H9 (cell line): ENCODE measurements around the gene SNUPN. TPM values are rescaled to one million over a fixed set of nuclear protein-coding genes. Genes with fewer than 3 reads are reported as not detected.

ENCODE experiments used
- DNase-seq: peaks from one replicate; pipeline ENCODE4 v3.0.0-alpha.2; 2017
- H2AFZ ChIP-seq: one replicate; pipeline ENCODE4 v1.6.1; 2013; ENCODE audit warnings: mild to moderate bottlenecking, low read length, control low read depth, moderate library complexity
- H2AK5ac ChIP-seq: 2 replicates; pipeline ENCODE4 v1.6.1; 2013; ENCODE audit warnings: low read length, control low read depth, mixed read lengths; ENCODE audit not compliant: insufficient read length
- H2BK120ac ChIP-seq: one replicate; pipeline ENCODE4 v1.6.1; 2013; ENCODE audit warnings: low read depth, mild to moderate bottlenecking, low read length, control low read depth, inconsistent platforms; ENCODE audit not compliant: poor library complexity, severe bottlenecking
- H2BK12ac ChIP-seq: 2 replicates; pipeline ENCODE4 v1.6.1; 2013; ENCODE audit warnings: low read length, control low read depth, mixed read lengths, low read depth; ENCODE audit not compliant: insufficient read length
- H2BK15ac ChIP-seq: 2 replicates; pipeline ENCODE4 v1.6.1; 2013; ENCODE audit warnings: low read depth, low read length, control low read depth
- H2BK20ac ChIP-seq: one replicate; pipeline ENCODE4 v1.6.1; 2013; ENCODE audit warnings: low read depth, mild to moderate bottlenecking, low read length, control low read depth, inconsistent platforms; ENCODE audit not compliant: poor library complexity, severe bottlenecking
- H2BK5ac ChIP-seq: 2 replicates; pipeline ENCODE4 v1.6.1; 2013; ENCODE audit warnings: low read length, control low read depth, mixed read lengths; ENCODE audit not compliant: insufficient read length
- H3K14ac ChIP-seq: 2 replicates; pipeline ENCODE4 v1.6.1; 2013; ENCODE audit warnings: low read length, control low read depth; ENCODE audit not compliant: insufficient read depth
- H3K18ac ChIP-seq: 2 replicates; pipeline ENCODE4 v1.6.1; 2013; ENCODE audit warnings: low read depth, mild to moderate bottlenecking, mixed read lengths, low read length, control low read depth; ENCODE audit not compliant: insufficient read length
- H3K23ac ChIP-seq: 2 replicates; pipeline ENCODE4 v1.6.1; 2013; ENCODE audit warnings: low read length, control low read depth, mixed read lengths, low read depth; ENCODE audit not compliant: insufficient read length
- H3K23me2 ChIP-seq: 2 replicates; pipeline ENCODE4 v1.6.1; 2013; ENCODE audit warnings: low read depth, mild to moderate bottlenecking, mixed read lengths, low read length, control low read depth; ENCODE audit not compliant: insufficient read length, poor library complexity, severe bottlenecking
- H3K27ac ChIP-seq: 2 replicates; pipeline ENCODE4 v1.5.1; 2013; ENCODE audit warnings: low read length, control low read depth, mixed read lengths, low read depth; ENCODE audit not compliant: insufficient read length
- H3K27me3 ChIP-seq: 2 replicates; pipeline ENCODE4 v1.6.1; 2013; ENCODE audit warnings: low read length, control low read depth, inconsistent platforms; ENCODE audit not compliant: insufficient read depth
- H3K4ac ChIP-seq: 2 replicates; pipeline ENCODE4 v1.6.1; 2013; ENCODE audit warnings: low read depth, mild to moderate bottlenecking, control low read depth, inconsistent platforms, low read length, moderate library complexity
- H3K4me1 ChIP-seq: 2 replicates; pipeline ENCODE4 v1.6.1; 2013; ENCODE audit warnings: low read length, control low read depth, inconsistent platforms; ENCODE audit not compliant: insufficient read depth
- H3K4me2 ChIP-seq: 2 replicates; pipeline ENCODE4 v1.6.1; 2013; ENCODE audit warnings: low read length, control low read depth, mixed read lengths; ENCODE audit not compliant: insufficient read length, insufficient read depth
- H3K56ac ChIP-seq: 2 replicates; pipeline ENCODE4 v1.6.1; 2013; ENCODE audit warnings: low read depth, mild to moderate bottlenecking, mixed read lengths, low read length, control low read depth; ENCODE audit not compliant: insufficient read length
- H3K79me1 ChIP-seq: 2 replicates; pipeline ENCODE4 v1.6.1; 2013; ENCODE audit warnings: low read depth, mild to moderate bottlenecking, moderate library complexity, low read length, control low read depth, inconsistent platforms; ENCODE audit not compliant: insufficient read depth, poor library complexity, severe bottlenecking
- H3K79me2 ChIP-seq: 2 replicates; pipeline ENCODE4 v1.6.1; 2013; ENCODE audit warnings: low read length, control low read depth, inconsistent platforms; ENCODE audit not compliant: insufficient read depth
- H3K9ac ChIP-seq: 2 replicates; pipeline ENCODE4 v1.6.1; 2013; ENCODE audit warnings: low read length, control low read depth, mixed read lengths; ENCODE audit not compliant: insufficient read length; ENCODE audit errors: extremely low read depth
- H3K9me3 ChIP-seq: one replicate; pipeline ENCODE4 v1.6.1; 2013; ENCODE audit warnings: low read depth, low read length, inconsistent platforms; ENCODE audit not compliant: control insufficient read depth
- H3T11ph ChIP-seq: one replicate; pipeline ENCODE4 v1.6.1; 2013; ENCODE audit warnings: mild to moderate bottlenecking, low read length, control low read depth, inconsistent platforms
- H4K20me1 ChIP-seq: one replicate; pipeline ENCODE4 v1.6.1; 2013; ENCODE audit not compliant: control insufficient read depth, insufficient read length, insufficient read depth
- H4K5ac ChIP-seq: 2 replicates; pipeline ENCODE4 v1.6.1; 2013; ENCODE audit warnings: low read depth, mild to moderate bottlenecking, mixed read lengths, low read length, control low read depth; ENCODE audit not compliant: insufficient read length
- H4K8ac ChIP-seq: replicated peaks from 2 replicates; pipeline ENCODE4 v1.6.1; 2013; ENCODE audit warnings: low read length, control low read depth, mixed read lengths, low read depth; ENCODE audit not compliant: insufficient read length
- H4K91ac ChIP-seq: 2 replicates; pipeline ENCODE4 v1.6.1; 2013; ENCODE audit warnings: low read depth, mild to moderate bottlenecking, moderate library complexity, mixed read lengths, low read length, control low read depth; ENCODE audit not compliant: insufficient read length
- H3K27ac Mint-ChIP-seq, 3 experiments: 2 replicates in 2 of 3; 3 replicates in 1 of 3; pipeline ENCODE4 v1.8.0; 2020 to 2021; ENCODE audit warnings: mixed read lengths in 3 of 3, mild to moderate bottlenecking in 1 of 3, moderate library complexity in 1 of 3
- H3K27me3 Mint-ChIP-seq: 2 replicates; pipeline ENCODE4 v1.8.0; 2021; ENCODE audit warnings: low read depth, mild to moderate bottlenecking, moderate library complexity, mixed read lengths
- H3K36me3 Mint-ChIP-seq, 3 experiments: 2 replicates in 2 of 3; 3 replicates in 1 of 3; pipeline ENCODE4 v1.8.0; 2020 to 2021; ENCODE audit warnings: low read depth in 3 of 3, mixed read lengths in 3 of 3; ENCODE audit not compliant: insufficient read depth in 1 of 3
- H3K4me1 Mint-ChIP-seq, 2 experiments: 2 replicates each; pipeline ENCODE4 v1.8.0; 2020; ENCODE audit warnings: mixed read lengths in 2 of 2
- H3K4me3 Mint-ChIP-seq, 2 experiments: 2 replicates in 1 of 2; 3 replicates in 1 of 2; pipeline ENCODE4 v1.8.0; 2020 to 2021; ENCODE audit warnings: mild to moderate bottlenecking in 2 of 2, mixed read lengths in 2 of 2, moderate library complexity in 1 of 2
- H3K9me3 Mint-ChIP-seq, 2 experiments: 2 replicates in 1 of 2; 3 replicates in 1 of 2; pipeline ENCODE4 v1.8.0; 2020; ENCODE audit warnings: mild to moderate bottlenecking in 2 of 2, mixed read lengths in 2 of 2, moderate library complexity in 1 of 2
- CTCF ChIP-seq: fragments of 200-600 bp; sonication (generic); conservative IDR thresholded peaks from 3 replicates; pipeline ENCODE4 v1.8.0; 2021; ENCODE audit warnings: antibody characterized with exemption, mild to moderate bottlenecking
- WGBS: extraction: QIAGEN DNeasy Blood & Tissue Kit; methylation state at CpG from one replicate; pipeline ENCODE4 v1.1.7; 2013; ENCODE audit warnings: missing lambda C conversion rate, low lambda C conversion rate, mixed read lengths; ENCODE audit not compliant: insufficient read length; ENCODE audit errors: extremely low coverage; 5-methylcytosine and 5-hydroxymethylcytosine counted together
- total RNA-seq: library from RNA; stranded (reverse); gene quantifications from 2 replicates; pipeline ENCODE4 v1.2.1, GENCODE V29; 2021

The SNUPN gene
- total RNA-seq, 1 experiment from 2014 or later = 32.7 TPM

GRCh38 chr15:75584121-75584520 is 41.4 kb downstream of the SNUPN start:
- Histone ChIP-seq H3K79me1 (no peaks in the 10 kb centered on the region), H3K23ac (no peak overlapping the region), H3K9ac (no peak overlapping the region), H3K27ac (no peak overlapping the region), H3K4me1 (no peaks in the 10 kb centered on the region), H2BK20ac (no peak overlapping the region), H3K18ac (no peak overlapping the region), H2AFZ (no peak overlapping the region), H4K91ac (no peak overlapping the region), H4K5ac (no peak overlapping the region), H4K8ac (no peak overlapping the region), H3K14ac (no peak overlapping the region), H3K56ac (no peak overlapping the region), H2BK5ac (no peak overlapping the region), H3K27me3 (no peaks in the 10 kb centered on the region), H2BK120ac (no peak overlapping the region), H3K23me2 (peaks cover 6% of the 10 kb centered on the region), H3K79me2 (no peaks in the 10 kb centered on the region), H2AK5ac (no peak overlapping the region), H2BK15ac (no peak overlapping the region), H4K20me1 (no peaks in the 10 kb centered on the region), H3K9me3 (no peaks in the 10 kb centered on the region), H3T11ph (no peak overlapping the region), H3K4me2 (no peak overlapping the region), H2BK12ac (no peak overlapping the region), H3K4ac (no peak overlapping the region)
- no CpG with 5 or more reads among the region's 4 CpGs for WGBS
- H3K36me3 Mint-ChIP-seq = peaks cover 0 to 6% (median 0%) of the 10 kb centered on the region in 3 experiments; a peak in 4 of 7 replicates
- no peak for DNase-seq
- H3K4me1 Mint-ChIP-seq = peaks cover 12 to 15% of the 10 kb centered on the region in 2 experiments
- no peak for TF ChIP-seq CTCF
- H3K27ac Mint-ChIP-seq = peak overlapping the region in 2 of 3 experiments; percentile 24 to 90; a peak in 4 of 7 replicates
- H3K27me3 Mint-ChIP-seq = no peaks in the 10 kb centered on the region
- H3K9me3 Mint-ChIP-seq = peaks cover 0 to 3% of the 10 kb centered on the region in 2 experiments; a peak in 2 of 5 replicates
- no peak overlapping the region for H3K4me3 Mint-ChIP-seq
